HUDEP-2 (cell line): Measurements from ENCODE around the gene ARNT2.

Source experiments
- DNase-seq, 76 experiments: peaks; one replicate each; lab custom pipeline; 2025; ENCODE audit not compliant: unreplicated experiment in 76 of 76; lab: John Stamatoyannopoulos, UW

The ARNT2 gene

DNA sequence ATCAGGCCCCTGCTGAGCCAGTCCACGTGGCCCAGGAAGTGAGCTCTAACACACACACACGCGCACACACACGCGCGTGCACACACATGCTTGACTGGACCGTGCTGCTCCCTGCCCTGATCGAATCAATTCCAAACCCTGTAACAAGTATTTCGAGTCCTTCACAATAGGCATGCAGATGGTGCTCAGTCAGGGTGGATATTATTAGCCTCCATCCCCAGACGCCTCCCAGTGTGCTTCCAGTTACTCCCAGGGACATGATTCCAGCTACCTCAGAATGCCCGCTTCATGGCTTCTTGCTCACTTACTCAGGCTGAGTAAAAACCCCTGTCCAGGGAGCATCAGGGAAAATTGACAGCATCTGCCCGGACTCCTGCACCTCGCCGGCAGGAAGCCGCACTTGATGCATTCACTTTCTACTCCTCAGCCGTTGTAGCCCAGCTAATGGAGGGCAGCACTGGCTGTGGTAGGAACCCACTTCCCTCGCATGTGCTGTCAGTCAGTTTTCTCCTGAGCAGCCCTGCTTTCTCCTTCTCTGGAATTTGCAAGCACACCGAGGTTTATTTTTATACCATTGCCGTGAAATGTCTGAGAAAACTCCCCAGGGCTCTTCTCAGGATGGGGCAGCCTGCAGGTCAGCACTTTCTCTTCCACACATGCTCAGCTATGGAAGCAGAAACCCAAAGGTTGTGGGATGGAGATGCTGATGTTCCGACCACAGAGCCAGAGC is 164.9 kb downstream of the ARNT2 start:
- DNase-seq: no peak

DNA sequence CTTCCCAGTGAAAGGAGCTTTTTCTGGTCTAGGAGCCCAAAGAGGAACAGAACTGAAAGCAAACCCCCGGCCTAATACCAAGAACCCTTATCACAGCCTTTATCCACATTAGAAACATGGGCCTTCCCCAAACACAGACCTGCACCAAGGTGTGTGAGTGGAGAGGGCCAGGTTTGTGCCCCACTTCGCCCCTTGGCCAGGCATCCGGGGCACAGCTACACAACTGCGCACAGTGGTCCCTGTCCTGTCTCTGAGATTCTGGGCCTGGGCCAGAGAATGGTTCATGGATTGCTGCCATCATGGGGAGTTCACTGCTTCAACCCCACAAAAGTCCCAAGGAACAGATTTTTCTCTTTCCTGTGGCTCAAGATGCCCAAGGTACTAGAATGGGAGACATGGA is 165.5 kb downstream of the ARNT2 start:
- DNase-seq: no peak

DNA sequence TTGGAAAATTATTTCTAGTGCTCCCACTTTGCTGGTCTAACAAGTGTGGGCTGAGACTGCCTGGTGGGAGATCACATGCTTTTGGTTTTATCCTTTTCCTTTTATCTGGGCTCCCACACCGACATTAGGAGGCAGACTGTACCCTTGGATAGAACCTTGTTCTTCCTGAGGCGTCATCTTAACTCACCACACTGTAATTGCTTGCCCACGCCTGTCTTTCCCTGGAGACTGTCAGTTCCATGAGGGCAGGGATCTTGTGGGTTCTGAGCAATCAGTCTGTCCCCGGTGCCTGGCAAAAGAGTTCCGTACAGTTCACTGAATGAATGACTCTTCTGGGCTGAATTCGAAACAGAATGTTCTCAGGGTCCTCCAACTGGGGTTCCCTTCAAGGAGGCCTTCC is 166.4 kb downstream of the ARNT2 start:
- no peak for DNase-seq

DNA sequence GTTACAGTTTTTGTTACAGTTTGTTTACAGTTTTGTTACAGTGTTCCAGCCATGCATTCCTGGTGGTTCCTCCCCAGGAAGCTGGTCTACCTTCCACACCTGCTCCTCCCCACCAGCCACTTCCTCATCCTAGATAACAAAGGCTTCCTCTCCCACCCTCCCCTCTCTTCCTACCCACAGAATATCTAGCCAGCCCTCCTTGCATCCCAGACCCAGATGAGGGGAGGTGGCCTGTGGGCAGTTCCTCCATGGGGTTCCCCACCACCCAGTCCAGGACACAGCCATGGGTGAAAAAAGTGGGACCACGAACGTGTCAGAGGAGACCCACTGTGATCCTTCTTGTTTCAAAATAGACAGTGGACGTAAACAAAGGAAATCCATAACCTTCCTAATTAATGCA is 168.2 kb downstream of the ARNT2 start:
- no peak for DNase-seq

DNA sequence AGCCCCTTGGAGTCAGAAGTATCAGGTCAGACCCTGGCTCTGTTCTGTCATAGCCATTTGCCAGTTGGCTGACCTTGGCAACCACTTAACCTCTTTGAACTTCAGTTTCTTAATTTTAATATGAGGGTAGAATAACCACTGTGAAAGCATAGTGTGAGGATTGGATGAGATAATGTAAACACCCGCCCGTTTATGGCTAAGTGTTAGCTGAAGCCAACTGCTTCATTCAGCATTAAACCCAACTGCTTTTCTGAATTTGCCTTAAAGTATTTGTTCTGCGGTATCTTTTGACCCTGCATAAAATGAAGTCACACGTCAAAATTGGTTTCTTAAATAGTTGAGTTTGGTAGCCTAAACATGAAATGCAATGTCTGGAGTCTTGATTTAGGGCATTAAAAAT is 169.4 kb downstream of the ARNT2 start:
- DNase-seq: no peak

DNA sequence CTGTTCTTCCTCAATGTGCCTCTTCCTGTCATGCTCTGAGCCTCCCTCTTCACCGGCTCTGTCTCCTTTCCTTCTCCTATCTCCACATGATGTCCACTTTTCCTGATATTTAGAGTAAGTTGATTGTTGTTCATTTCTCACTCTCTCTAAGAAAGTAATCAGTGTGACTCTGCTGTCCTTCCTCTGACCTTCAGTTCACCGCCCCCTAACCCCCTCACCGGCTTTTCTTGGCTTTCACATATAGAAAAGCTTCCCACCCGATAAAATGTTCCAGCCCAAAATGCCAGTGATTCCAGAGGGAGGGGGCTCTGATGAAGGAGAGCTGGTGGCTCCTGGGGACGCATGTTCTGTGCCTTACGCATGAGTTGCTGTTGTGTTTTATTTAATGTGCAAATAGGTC is 170.4 kb downstream of the ARNT2 start:
- no peak for DNase-seq

DNA sequence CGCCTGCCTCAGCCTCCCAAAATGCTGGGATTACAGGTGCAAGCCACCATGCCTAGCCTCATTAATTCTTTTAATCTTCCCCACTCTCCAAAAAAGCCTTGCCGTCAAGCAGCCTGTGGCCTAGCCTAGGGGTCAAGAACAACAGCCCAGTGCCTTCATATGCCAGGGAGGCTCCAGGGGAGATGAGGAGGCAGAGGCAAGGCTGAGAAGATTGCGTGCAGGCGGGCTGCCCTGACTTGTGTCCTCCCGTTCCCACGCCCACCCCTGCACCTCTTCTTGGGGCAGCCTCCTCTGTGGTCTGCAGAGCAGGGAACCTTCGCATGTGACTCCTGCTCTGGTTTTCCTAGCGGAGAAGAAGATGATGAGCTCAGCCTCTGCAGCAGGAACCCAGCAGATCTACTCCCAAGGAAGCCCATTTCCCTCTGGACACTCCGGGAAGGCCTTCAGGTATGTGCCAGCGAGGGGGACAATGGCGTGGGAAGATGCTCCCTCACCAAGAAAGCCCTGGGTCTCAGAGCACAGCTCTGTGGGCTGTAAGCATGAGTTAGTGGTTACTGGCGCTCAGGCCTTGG is 172.4 kb downstream of the ARNT2 start:
- no peak for DNase-seq

DNA sequence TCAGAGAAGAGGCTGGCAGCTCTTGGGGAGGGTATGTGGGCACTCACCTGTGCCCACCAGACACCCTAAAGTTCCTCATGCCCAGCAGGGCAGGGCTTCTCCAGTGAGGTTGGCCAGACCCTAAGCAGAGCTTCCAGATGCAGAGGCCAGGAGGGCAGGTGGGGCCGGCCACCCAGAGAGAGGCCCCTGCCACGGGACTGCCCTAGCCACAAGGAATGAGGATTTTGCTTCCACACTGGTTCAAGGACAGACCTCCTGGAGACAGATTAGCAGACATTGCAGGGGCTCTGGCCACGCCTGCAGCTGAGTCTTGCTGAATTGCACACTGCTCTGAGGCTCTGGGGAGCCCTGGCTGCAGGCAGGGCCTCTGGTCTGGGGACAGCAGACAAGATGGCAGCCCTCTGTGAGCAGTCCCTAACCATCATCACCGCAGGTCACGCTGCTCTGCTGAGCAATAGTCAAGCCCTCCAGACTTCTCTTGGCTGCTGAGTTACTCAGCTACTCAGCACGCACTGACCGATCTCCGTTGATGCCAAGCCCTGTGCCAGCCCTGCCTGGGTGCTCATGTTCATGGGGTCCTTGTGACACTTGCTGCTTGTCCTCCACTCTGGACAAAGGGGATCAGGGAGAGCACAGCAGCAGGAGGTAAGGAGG is 173.5 kb downstream of the ARNT2 start:
- no peak for DNase-seq

DNA sequence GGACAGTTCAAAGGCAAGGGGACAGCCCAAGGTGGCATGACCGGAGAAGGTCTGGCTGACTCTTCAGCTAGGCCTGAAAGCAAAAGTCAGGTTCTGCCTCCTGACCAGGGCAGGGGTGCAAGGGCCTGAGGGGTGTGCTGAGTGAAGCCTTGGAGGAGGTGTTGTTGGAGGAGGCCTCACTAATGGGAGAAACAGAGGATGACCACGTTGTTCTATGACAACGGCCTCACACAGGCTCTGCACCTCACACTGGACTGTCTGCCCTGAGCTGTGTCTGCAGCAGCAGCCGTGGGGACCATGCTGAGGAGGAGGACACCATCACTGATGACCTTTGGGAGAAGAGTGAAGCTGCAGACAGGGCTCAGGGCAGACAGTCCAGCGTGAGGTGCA is 174.0 kb downstream of the ARNT2 start:
- no peak for DNase-seq

DNA sequence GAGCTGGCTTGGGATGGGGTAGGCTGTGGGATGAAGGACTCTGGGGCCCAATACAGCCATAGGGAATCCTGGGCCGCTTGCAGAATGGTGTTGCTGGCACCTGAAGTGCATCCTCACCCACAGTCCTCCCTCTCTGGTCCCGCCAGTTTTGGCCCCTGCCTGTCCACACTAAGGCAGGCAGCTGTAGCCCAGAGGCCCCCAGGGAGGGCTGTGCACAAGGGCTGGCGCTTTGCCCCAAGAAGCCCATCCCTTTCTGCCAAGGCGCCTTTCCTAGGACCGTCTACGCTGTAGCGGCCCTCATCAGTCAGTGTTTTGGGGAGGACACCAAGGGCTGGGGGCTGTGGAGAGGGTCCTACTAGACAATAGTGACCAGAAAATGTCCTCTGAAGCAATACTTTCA is 174.7 kb downstream of the ARNT2 start:
- DNase-seq: no peak

DNA sequence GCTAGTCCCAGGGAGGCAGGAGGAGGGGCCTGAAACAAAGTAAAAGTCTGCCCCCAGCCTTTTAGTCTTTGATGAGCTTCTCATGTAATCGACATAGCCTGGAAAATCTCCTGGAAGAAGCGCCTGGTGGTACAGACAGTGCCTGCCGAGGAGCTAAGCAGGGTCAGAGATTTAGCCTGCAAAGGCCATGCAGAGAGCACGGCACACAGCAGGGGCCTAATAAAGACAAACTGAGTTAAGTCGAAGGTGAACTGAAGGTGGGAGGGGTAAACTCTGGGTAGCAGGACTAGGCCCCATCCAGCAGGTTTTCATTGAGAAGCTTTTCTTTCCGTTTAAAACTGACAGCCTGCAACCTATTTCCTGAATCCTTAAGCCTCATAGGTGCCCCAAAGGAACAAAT is 175.4 kb downstream of the ARNT2 start:
- DNase-seq: no peak

DNA sequence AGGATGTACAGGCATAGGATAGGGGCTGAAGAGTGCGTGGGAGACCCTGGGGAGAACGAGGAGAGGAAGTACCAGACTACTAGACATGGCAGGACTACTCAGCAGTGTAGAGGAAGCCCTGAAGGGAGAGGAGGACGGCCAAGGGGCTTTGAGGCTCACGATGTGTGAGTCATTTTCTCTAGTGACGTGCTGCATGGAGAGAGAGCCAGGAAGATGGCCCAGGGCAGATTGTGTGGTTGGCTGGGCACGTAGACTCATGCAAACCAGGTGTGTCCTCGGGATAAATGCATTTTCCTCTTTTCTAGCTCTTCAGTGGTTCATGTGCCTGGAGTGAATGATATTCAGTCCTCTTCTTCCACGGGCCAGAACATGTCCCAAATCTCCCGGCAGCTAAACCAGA is 175.9 kb downstream of the ARNT2 start:
- DNase-seq: no peak

DNA sequence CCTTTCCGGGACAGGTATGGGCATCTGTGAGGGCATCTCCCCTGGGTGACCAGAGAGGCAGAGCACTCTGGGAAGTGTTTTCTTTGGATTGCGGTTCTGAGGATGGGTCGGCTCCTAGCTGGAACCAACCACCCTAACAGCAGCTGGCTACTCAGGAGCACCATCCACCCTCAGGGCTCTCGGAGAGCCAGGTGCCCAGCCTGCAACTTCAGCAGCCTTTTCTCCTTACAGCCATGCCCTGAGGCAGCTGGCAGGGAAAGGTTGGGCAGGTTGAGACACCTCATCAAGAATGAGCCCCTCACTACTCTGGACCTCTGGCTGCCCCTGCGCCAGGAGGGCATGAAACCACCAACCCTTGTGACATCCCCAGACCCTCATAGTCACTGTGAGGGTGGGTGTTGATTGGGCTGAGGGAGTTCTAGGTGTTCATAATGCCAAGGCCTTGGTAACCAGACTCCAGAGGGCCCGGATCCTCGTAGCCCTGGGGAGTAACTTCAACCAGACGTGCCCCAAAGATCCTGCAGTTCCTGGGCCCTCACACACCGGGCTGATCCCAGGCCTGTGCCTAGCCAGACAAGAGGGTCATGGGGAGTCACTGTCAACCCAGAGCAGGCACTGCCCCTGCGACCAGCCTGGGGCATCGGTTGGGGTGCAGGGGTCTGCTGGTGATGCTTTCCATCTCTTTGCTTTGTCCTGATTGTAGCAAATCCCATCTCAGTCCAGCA is 176.5 kb downstream of the ARNT2 start:
- DNase-seq: no peak

DNA sequence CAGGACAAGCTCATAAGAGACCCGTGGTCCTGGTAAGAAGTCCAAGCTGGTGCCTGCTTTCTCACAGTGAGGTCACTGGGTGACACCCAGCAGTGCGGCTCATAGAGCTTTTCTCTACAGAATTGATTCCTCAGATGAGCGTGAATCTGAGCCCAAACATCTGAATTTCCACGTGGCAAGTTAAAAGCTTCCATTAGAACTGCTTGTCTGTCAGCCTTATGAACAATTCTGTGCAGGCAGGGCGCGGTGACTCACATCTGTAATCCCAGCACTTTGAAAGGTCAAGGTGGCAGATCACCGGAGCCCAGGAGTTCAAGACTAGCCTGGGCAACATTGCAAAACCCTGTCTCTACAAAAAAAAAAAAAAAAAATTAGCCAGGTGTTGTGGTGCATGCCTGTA is 177.8 kb downstream of the ARNT2 start:
- DNase-seq: no peak

DNA sequence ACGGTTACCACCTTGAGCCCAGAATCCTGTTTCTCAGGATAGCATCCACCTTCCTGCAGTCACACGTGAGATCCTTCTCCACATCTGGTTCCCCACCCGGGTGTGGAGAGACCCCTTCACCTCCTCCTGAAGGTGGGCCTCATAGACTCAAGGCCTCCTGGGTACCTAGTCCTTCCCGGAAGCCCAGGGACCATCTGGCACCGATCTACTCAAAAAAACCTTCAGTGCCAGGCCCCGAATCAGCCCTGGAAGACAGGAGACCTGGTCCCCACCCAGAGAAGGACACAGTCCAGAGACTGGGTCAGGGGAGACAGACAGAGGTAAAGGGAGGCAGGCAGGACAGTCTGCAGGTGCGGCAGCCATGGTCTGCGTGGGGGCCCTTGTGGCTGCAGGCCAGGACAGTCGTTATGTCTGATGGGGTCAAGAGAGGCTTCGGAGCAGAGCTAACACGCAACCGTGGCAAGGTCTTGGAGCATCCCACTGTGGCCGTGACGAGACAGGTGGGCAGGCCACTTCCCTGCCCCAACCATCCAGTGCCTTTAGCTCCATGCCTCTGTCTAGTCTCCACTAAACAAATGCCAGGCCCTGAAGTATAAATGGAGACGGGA is 178.7 kb downstream of the ARNT2 start:
- DNase-seq: no peak

DNA sequence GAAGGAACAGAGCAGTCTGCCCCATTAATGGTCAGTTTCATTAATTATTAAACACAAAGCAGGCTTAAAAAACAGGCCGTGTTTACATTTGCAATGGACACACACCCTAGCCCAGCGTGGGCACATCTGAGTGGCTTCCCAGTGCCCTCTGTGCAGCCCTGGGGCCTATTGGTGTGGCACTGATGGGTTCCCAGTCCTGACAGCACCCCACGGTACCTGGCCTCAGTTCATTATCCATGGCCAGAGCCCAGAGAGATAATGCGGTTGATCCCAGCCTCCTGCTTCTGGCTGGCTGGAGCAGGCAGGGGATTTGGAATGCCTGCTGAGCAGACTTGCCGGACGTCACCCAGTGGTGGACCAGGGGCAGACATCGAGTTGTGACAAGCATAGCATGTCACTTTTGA is 180.4 kb downstream of the ARNT2 start:
- DNase-seq: no peak

DNA sequence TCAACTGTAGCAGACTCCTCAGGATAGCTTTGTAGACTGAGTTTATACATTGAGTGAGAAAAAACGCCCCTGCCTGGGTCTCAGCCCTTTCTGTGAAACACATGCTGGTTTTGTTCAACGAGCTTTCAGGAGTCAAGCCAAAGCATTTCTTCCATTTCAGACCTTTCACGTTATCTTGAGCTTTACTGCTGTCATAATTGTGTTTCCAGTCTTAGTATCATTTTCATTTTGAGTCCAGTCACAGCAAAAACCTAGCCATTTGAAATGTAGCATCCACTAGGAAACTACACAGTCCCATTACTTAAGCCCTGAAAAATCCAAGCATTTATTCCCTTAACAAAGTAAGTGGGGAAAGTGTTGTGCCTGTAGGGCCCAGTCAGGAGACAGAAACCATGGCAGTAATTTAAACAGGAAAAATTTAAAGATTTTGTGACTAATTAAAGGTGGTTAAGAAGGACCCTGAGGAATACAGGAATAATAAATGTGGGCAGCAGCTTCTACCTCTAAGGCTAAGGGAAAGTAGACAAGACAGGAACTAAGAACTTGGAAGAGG is 180.9 kb downstream of the ARNT2 start:
- DNase-seq: no peak

DNA sequence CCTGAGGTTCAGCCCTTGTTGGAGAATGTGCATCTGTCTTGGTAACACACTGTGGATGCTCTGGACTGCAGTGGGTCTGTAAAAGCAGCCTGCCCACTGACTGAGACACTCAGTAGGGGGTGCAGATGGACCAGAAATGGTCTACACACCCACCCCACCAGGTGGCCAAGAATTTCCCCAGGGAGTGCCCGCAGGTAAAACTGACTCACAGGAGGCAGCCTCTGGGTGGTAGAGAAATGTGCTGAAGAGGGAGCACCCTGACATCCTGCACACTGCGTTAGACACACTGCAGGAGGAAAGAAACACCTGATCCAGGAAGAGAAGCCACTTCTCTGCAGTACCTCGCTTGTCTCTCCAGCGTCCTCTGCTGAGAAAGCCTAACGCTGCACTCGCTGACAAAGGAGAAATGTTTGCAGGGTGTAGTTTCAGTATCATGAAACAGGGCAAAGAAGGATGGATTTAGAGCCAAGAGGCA is 181.4 kb downstream of the ARNT2 start:
- DNase-seq: no peak

DNA sequence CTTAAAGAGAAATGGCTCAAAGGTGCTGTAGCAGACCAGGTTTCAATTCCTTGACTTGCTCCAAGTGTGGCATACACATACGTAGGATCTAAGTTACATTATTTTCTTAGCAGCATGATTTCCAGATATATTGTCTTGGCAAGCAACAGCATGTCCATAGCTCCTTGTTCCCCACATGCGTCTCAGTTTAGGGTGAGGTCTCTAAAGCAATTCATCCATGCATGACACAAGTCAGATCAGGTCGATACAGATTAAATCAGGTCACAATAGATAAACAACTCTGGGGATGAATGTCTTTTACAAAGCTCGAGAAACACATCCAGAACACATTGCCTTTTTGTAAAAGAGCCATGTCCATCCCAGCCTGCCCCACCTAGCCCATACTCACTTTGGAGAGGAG is 182.0 kb downstream of the ARNT2 start:
- no peak for DNase-seq

DNA sequence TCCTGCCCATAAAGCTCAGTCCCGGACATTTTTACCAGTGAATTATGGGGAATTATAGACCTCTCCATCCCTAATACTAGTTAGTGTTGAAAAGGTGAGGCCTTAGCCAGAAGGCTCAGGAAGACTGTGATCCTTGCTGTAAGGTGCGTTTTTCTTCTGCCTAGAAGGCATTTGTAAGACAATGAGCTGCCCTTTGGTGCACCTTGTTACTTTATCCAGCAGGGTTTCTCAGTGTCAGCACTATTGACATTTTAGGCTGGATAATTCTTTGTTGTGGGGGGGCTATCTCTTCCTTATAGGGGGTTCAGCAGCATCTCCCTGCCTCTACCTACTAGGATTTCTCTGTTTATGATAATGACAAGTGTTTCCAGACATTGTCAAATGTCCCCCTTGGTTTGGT is 182.8 kb downstream of the ARNT2 start:
- DNase-seq: no peak
